PC-3 (cell line): Measurements from ENCODE around the gene SPTLC2. TPM values are rescaled to one million over a fixed set of nuclear protein-coding genes. Genes with fewer than 3 reads are reported as not detected.

Experiments used
- ATAC-seq: fragments of 200-7000 bp; cut with Tn5 transposase; 2 replicates; pipeline ENCODE4 v1.9.1; 2020; ENCODE audit warnings: mild to moderate bottlenecking, moderate library complexity
- BruUV-seq: library from RNA; stranded (reverse); fragments of 400-500 nt; replicated peaks from 2 replicates; lab custom pipeline; 2021; lab: Mats Ljungman, UMichigan
- CTCF ChIA-PET: fragments of 300-600 bp; sonication (Branson Sonifier 250); formaldehyde crosslinking; loops from one replicate; lab custom pipeline; 2022; ENCODE audit warnings: antibody characterized with exemption; lab: Charles Lee
- POLR2A ChIA-PET: fragments of 300-600 bp; sonication (Branson Sonifier 250); formaldehyde crosslinking; loops from one replicate; lab custom pipeline; 2022; ENCODE audit warnings: antibody characterized with exemption; ENCODE audit not compliant: unreplicated experiment; lab: Charles Lee
- DNase-seq: peaks from one replicate; pipeline ENCODE4 v3.0.0-alpha.2; 2015
- H2AFZ ChIP-seq: fragments of 300-600 bp; sonication (generic); 2 replicates; pipeline ENCODE4 v1.6.0; 2016; ENCODE audit warnings: antibody characterized with exemption, low read length
- H3F3A ChIP-seq: fragments of 300-600 bp; sonication (generic); one replicate; pipeline ENCODE4 v1.6.0; 2017; ENCODE audit warnings: antibody characterized with exemption, low read length, control low read depth, mild to moderate bottlenecking; ENCODE audit not compliant: unreplicated experiment
- H3K27ac ChIP-seq: fragments of 300-600 bp; sonication (generic); 2 replicates; pipeline ENCODE4 v1.5.1; 2016; ENCODE audit warnings: mild to moderate bottlenecking, low read length
- H3K27me3 ChIP-seq: fragments of 300-600 bp; sonication (generic); 2 replicates; pipeline ENCODE4 v1.6.1; 2016; ENCODE audit warnings: low read length, mixed read lengths
- H3K36me3 ChIP-seq: fragments of 300-600 bp; sonication (generic); 2 replicates; pipeline ENCODE4 v1.6.1; 2016; ENCODE audit warnings: low read depth, mixed run types, low read length, mixed read lengths
- H3K4me1 ChIP-seq: fragments of 300-600 bp; sonication (generic); 2 replicates; pipeline ENCODE4 v1.5.1; 2016; ENCODE audit warnings: low read length; ENCODE audit not compliant: insufficient read depth
- H3K4me2 ChIP-seq: fragments of 300-600 bp; sonication (generic); 2 replicates; pipeline ENCODE4 v1.6.0; 2016; ENCODE audit warnings: low read length
- H3K4me3 ChIP-seq: fragments of 300-600 bp; sonication (generic); 2 replicates; pipeline ENCODE4 v1.5.1; 2016; ENCODE audit warnings: mild to moderate bottlenecking, low read length, mixed read lengths
- H3K79me2 ChIP-seq: fragments of 300-600 bp; sonication (generic); 2 replicates; pipeline ENCODE4 v1.6.1; 2017; ENCODE audit warnings: low read length, mixed read lengths
- H3K9ac ChIP-seq: fragments of 300-600 bp; sonication (generic); 2 replicates; pipeline ENCODE4 v1.6.0; 2016; ENCODE audit warnings: mild to moderate bottlenecking, low read length
- H3K9me2 ChIP-seq: fragments of 300-600 bp; sonication (generic); replicated peaks from 2 replicates; pipeline ENCODE4 v1.6.1; 2016; ENCODE audit warnings: mixed run types, low read length, mixed read lengths
- H3K9me3 ChIP-seq: fragments of 300-600 bp; sonication (generic); 2 replicates; pipeline ENCODE4 v1.6.1; 2016; ENCODE audit warnings: low read length, mixed read lengths
- H4K20me1 ChIP-seq: fragments of 300-600 bp; sonication (generic); 2 replicates; pipeline ENCODE4 v1.6.1; 2016; ENCODE audit warnings: low read length, mixed read lengths
- EZH2 ChIP-seq: fragments of 300-600 bp; sonication (generic); IDR thresholded peaks from one replicate; pipeline ENCODE4 v1.6.1; 2017; ENCODE audit warnings: antibody characterized with exemption, mild to moderate bottlenecking, low read length; ENCODE audit not compliant: unreplicated experiment
- EZH2phosphoT487 ChIP-seq: fragments of 300-600 bp; sonication (generic); IDR thresholded peaks from 2 replicates; pipeline ENCODE4 v1.6.1; 2018; ENCODE audit warnings: mild to moderate bottlenecking, antibody characterized with exemption, low read length, borderline replicate concordance
- intact Hi-C: fragments of 100-400 bp; cut with micrococcal nuclease; formaldehyde crosslinking; loops from 2 replicates; pipeline ENCODE4 v1.9.0; 2023
- total RNA-seq: library from RNA; depleted of rRNA; stranded (reverse); fragments of >200 nt; gene quantifications from 2 replicates; pipeline ENCODE4 v1.2.3, GENCODE V29; 2014
- TF ChIP-seq, protein P1 (sequence below): fragments of 300-600 bp; sonication (generic); conservative IDR thresholded peaks from 2 replicates; pipeline ENCODE4 v1.5.1; 2017; ENCODE audit warnings: antibody characterized with exemption, low read depth, mild to moderate bottlenecking, low read length

The SPTLC2 gene
- total RNA-seq, 1 experiment from 2014 or later = 27.6 TPM

DNA sequence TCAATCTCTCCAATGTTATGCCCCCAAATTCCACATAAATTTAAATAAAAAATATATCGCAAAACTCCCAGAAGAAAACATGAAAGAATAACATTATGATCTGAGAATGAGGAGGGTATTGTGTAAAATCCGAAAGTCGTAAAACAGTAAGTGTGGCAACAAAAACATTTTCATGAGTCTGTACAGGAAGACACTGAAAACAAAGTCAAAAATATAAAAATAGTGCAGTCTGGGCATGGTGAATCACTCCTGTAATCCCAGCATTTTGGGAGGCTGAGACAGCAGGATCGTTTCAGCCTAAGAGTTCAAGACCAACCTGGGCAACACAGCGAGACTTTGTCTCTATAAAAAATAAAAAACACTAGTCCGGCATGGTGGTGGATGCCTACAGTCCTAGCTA lies 57.1 kb downstream of the SPTLC2 start:
- Histone ChIP-seq H3K9ac (no peak overlapping the region), H3K27ac (no peak overlapping the region), H3K9me3 (no peaks in the 10 kb centered on the region), H3K9me2 (no peaks in the 10 kb centered on the region), H3K79me2 (peaks cover 2% of the 10 kb centered on the region; the same call in 1 of the 2 replicates), H3K4me1 (peaks cover 11% of the 10 kb centered on the region), H3K36me3 (peaks cover 56% of the 10 kb centered on the region), H3F3A (no peaks in the 10 kb centered on the region), H3K4me2 (no peak overlapping the region), H2AFZ (no peak overlapping the region), H3K27me3 (no peaks in the 10 kb centered on the region), H3K4me3 (no peak overlapping the region), H4K20me1 (0 out of 2 replicates have a peak, but pooled peaks cover 4% of the 10 kb centered on the region)
- ChIA-PET CTCF (interaction anchor here (0.6 kb wide), 1 partner anchor 153 kb away, joined by 3 read pairs; no protein-coding TSS in a partner anchor), POLR2A (no interaction called here)
- TF ChIP-seq EZH2 (no peak), EZH2phosphoT487 (no peak)
- TF ChIP-seq, protein P1, sequence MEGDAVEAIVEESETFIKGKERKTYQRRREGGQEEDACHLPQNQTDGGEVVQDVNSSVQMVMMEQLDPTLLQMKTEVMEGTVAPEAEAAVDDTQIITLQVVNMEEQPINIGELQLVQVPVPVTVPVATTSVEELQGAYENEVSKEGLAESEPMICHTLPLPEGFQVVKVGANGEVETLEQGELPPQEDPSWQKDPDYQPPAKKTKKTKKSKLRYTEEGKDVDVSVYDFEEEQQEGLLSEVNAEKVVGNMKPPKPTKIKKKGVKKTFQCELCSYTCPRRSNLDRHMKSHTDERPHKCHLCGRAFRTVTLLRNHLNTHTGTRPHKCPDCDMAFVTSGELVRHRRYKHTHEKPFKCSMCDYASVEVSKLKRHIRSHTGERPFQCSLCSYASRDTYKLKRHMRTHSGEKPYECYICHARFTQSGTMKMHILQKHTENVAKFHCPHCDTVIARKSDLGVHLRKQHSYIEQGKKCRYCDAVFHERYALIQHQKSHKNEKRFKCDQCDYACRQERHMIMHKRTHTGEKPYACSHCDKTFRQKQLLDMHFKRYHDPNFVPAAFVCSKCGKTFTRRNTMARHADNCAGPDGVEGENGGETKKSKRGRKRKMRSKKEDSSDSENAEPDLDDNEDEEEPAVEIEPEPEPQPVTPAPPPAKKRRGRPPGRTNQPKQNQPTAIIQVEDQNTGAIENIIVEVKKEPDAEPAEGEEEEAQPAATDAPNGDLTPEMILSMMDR = no peak
- no peak for DNase-seq
- intact Hi-C loops = loop anchor here (10.0 kb wide), 1 partner anchor 685 kb away; no protein-coding TSS in a partner anchor
- BruUV-seq = no TSS peak
- ATAC-seq = no peak

DNA sequence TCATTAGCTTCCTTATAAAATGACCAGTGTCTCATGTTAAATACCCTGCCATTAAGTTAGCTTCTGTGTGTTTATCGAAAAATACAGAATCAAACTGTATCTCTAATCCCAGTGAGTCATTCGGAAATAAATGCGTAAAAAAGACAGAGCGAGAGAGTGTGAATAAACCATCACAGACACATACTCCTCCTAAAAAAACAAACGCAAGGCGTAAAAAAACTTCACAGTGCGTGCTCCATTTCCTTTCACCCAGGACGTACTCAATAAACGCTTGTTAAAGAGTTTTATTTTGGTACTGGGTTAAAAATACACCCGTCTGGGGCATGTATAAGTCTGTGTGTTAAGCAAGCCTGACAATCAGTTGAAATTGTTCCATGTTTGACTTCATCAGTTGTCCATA lies 59.0 kb downstream of the SPTLC2 start:
- H3K79me2 ChIP-seq = no peaks in the 10 kb centered on the region
- no peak overlapping the region for H3K27ac ChIP-seq
- no peak for DNase-seq
- H4K20me1 ChIP-seq = no peaks in the 10 kb centered on the region
- ATAC-seq = no peak
- CTCF ChIA-PET = no interaction called here
- H3K9me3 ChIP-seq = no peaks in the 10 kb centered on the region
- H3K36me3 ChIP-seq = peaks cover 59% of the 10 kb centered on the region
- no peak overlapping the region for H3K4me3 ChIP-seq
- H2AFZ ChIP-seq = no peak overlapping the region
- H3F3A ChIP-seq = no peaks in the 10 kb centered on the region
- H3K9ac ChIP-seq = no peak overlapping the region
- intact Hi-C loops = loop anchor here (10.0 kb wide), 1 partner anchor 683 kb away; no protein-coding TSS in a partner anchor
- no peaks in the 10 kb centered on the region for H3K9me2 ChIP-seq
- H3K4me1 ChIP-seq = peaks cover 3% of the 10 kb centered on the region; the same call in 1 of the 2 replicates
- no TSS peak for BruUV-seq
- POLR2A ChIA-PET = no interaction called here
- no peak overlapping the region for H3K4me2 ChIP-seq
- H3K27me3 ChIP-seq = no peaks in the 10 kb centered on the region
- TF ChIP-seq EZH2phosphoT487 (no peak), EZH2 (no peak)
- TF ChIP-seq, protein P1 = no peak

DNA sequence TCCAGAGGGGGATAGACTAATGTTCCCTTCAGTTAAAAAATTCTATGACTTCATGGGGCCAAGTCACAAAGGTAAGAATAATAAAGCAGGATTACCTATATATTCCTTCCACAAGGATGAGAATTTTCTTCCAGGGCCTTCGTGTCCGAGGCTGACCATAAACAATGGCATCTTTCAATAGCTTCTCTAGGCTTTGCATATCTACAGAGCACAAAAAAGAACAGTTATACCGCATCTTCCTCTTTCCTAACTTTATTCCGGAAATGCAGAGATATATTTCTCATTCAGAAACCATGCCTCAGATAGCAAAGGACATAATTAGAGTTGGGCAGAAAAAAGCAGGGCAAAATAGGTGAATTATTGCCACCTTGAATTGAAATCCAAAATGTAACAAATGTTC lies 59.5 kb downstream of the SPTLC2 start:
- no peak for DNase-seq
- TF ChIP-seq, protein P1 = no peak
- TF ChIP-seq EZH2 (no peak), EZH2phosphoT487 (no peak)

More for the DNA sequence above, 59.5 kb downstream of the SPTLC2 start:
- ChIA-PET CTCF (no interaction called here), POLR2A (no interaction called here)
- no peak overlapping the region for H2AFZ ChIP-seq
- no peak for ATAC-seq
- H3F3A ChIP-seq = no peaks in the 10 kb centered on the region
- H3K9ac ChIP-seq = no peak overlapping the region
- intact Hi-C loops = loop anchor here (10.0 kb wide), 1 partner anchor 682 kb away; no protein-coding TSS in a partner anchor
- H3K27me3 ChIP-seq = no peaks in the 10 kb centered on the region
- no peaks in the 10 kb centered on the region for H3K79me2 ChIP-seq
- no TSS peak for BruUV-seq
- no peak overlapping the region for H3K4me2 ChIP-seq
- H3K9me3 ChIP-seq = no peaks in the 10 kb centered on the region
- no peak overlapping the region for H3K27ac ChIP-seq
- no peak overlapping the region for H3K4me3 ChIP-seq
- H4K20me1 ChIP-seq = no peaks in the 10 kb centered on the region
- H3K4me1 ChIP-seq = no peaks in the 10 kb centered on the region
- H3K36me3 ChIP-seq = peaks cover 59% of the 10 kb centered on the region
- no peaks in the 10 kb centered on the region for H3K9me2 ChIP-seq
